HepG2 (cell line): ENCODE data around the gene CDH13. TPM values are rescaled to one million over a fixed set of nuclear protein-coding genes. Genes with fewer than 3 reads are reported as not detected.

Experiments
- CERS6 ChIP-seq: sonication (generic); formaldehyde crosslinking; IDR thresholded peaks from 2 replicates; pipeline ENCODE4 v1.5.0; 2020; ENCODE audit warnings: missing genetic modification reagents
- EP300 ChIP-seq, 3 experiments: sonication (generic) in 1 of 3; formaldehyde crosslinking in 1 of 3; IDR thresholded peaks; 2 replicates each; pipeline versions ENCODE4 v1.5.1 to v1.6.1; 2011 to 2020; ENCODE audit warnings: low read depth in 2 of 3, low read length in 2 of 3, borderline replicate concordance in 1 of 3, improper control_type of control experiment in 1 of 3, mild to moderate bottlenecking in 1 of 3, missing genetic modification reagents in 1 of 3, moderate library complexity in 1 of 3
- GABPB1 ChIP-seq: IDR thresholded peaks from 2 replicates; pipeline ENCODE4 v1.6.1; 2016; ENCODE audit warnings: mild to moderate bottlenecking, missing genetic modification reagents, moderate library complexity, missing compliant biosample characterization
- MIXL1 ChIP-seq: IDR thresholded peaks from 2 replicates; pipeline ENCODE4 v1.6.1; 2016
- MLLT10 ChIP-seq: sonication (generic); formaldehyde crosslinking; IDR thresholded peaks from 2 replicates; pipeline ENCODE4 v1.4.0; 2020; ENCODE audit warnings: missing genetic modification reagents
- PRDM4 ChIP-seq: sonication (generic); formaldehyde crosslinking; IDR thresholded peaks from 2 replicates; pipeline ENCODE4 v1.9.0; 2021; ENCODE audit warnings: missing genetic modification reagents, borderline replicate concordance
- RAD21 ChIP-seq: fragments of 450-650 bp; formaldehyde crosslinking; IDR thresholded peaks from 2 replicates; pipeline ENCODE4 v1.5.0; 2020; ENCODE audit warnings: mild to moderate bottlenecking
- RXRB ChIP-seq: IDR thresholded peaks from 2 replicates; pipeline ENCODE4 v1.6.1; 2016; ENCODE audit warnings: borderline replicate concordance, missing genetic modification reagents, missing compliant biosample characterization
- SATB2 ChIP-seq: sonication (generic); formaldehyde crosslinking; IDR thresholded peaks from 2 replicates; pipeline ENCODE4 v1.5.0; 2020; ENCODE audit warnings: missing genetic modification reagents
- SCMH1 ChIP-seq: sonication (generic); formaldehyde crosslinking; IDR thresholded peaks from 2 replicates; pipeline ENCODE4 v1.9.0; 2021; ENCODE audit warnings: missing genetic modification reagents, mild to moderate bottlenecking, borderline replicate concordance
- SKI ChIP-seq: fragments of 450-650 bp; IDR thresholded peaks from one replicate; pipeline ENCODE4 v1.6.1; 2018; ENCODE audit warnings: mild to moderate bottlenecking; ENCODE audit not compliant: partially characterized antibody
- SP140L ChIP-seq: sonication (generic); formaldehyde crosslinking; IDR thresholded peaks from 2 replicates; pipeline ENCODE4 v1.4.0; 2020; ENCODE audit warnings: missing genetic modification reagents, borderline replicate concordance
- TSC22D2 ChIP-seq: sonication (generic); formaldehyde crosslinking; IDR thresholded peaks from 2 replicates; pipeline ENCODE4 v1.5.1; 2020; ENCODE audit warnings: missing genetic modification reagents, mild to moderate bottlenecking, borderline replicate concordance
- YEATS2 ChIP-seq: sonication (generic); formaldehyde crosslinking; IDR thresholded peaks from 2 replicates; pipeline ENCODE4 v1.4.0; 2020; ENCODE audit warnings: missing genetic modification reagents, borderline replicate concordance
- ZBTB46 ChIP-seq: sonication (generic); formaldehyde crosslinking; IDR thresholded peaks from 2 replicates; pipeline ENCODE4 v1.4.0; 2020; ENCODE audit warnings: mild to moderate bottlenecking, missing genetic modification reagents, borderline replicate concordance
- ZNF572 ChIP-seq: sonication (generic); formaldehyde crosslinking; IDR thresholded peaks from 2 replicates; pipeline ENCODE4 v1.5.1; 2020; ENCODE audit warnings: mild to moderate bottlenecking, missing genetic modification reagents
- ZNF615 ChIP-seq: sonication (generic); formaldehyde crosslinking; IDR thresholded peaks from 2 replicates; pipeline ENCODE4 v1.5.0; 2020; ENCODE audit warnings: mild to moderate bottlenecking, missing genetic modification reagents, borderline replicate concordance
- ZNF652 ChIP-seq: IDR thresholded peaks from 2 replicates; pipeline ENCODE4 v1.6.1; 2016; ENCODE audit warnings: low read depth, borderline replicate concordance
- ZNF687 ChIP-seq: sonication (generic); formaldehyde crosslinking; IDR thresholded peaks from 2 replicates; pipeline ENCODE4 v1.5.1; 2020; ENCODE audit warnings: mild to moderate bottlenecking, missing genetic modification reagents, moderate library complexity
- polyA plus RNA-seq, 8 experiments: library from polyadenylated mRNA; depleted of rRNA in 3 of 8; stranded (reverse) in 7 of 8; unstranded in 1 of 8; fragments of >200 nt; fragmentation: Illumina TruSeq in 4 of 8; extraction: Trizol in 4 of 8; gene quantifications; 2 replicates each; pipeline versions ENCODE4 v1.2.1 to v1.2.3, GENCODE V29; 2011 to 2016; ENCODE audit warnings: low read depth in 4 of 8, missing spikeins in 1 of 8, mixed read lengths in 1 of 8; ENCODE audit not compliant: insufficient read depth in 1 of 8
- total RNA-seq, 5 experiments: library from RNA; depleted of rRNA; stranded (reverse); fragments of >200 nt; fragmentation: Illumina TruSeq; extraction: Trizol; gene quantifications; 2 replicates each; pipeline ENCODE4 v1.2.3, GENCODE V29; 2016; ENCODE audit warnings: low read depth in 1 of 5

CDH13 gene
- total and polyA plus RNA-seq, 2 of the 13 experiments (the other 11 are each of a cell fraction or from before 2014, with no cell fraction given), result not detected

GRCh38 chr16:82639666-82640336 is 13.0 kb downstream of the CDH13 start (continued):
- no peak for TF ChIP-seq ZBTB46 (CRISPR knock-in tag)
- no peak for TF ChIP-seq ZNF687 (CRISPR knock-in tag)
- TF ChIP-seq CERS6 (CRISPR knock-in tag), result no peak
- TF ChIP-seq SKI, result no peak
- TF ChIP-seq SCMH1 (CRISPR knock-in tag), result no peak
- TF ChIP-seq EP300 (IDR thresholded peaks at IDR 0.05; ENCODE audit: low read depth in 2 of 2, low read length in 2 of 2), result no peak
- TF ChIP-seq EP300 (CRISPR knock-in tag; IDR thresholded peaks at IDR 0.05; ENCODE audit: borderline replicate concordance), result no peak
- no peak for TF ChIP-seq ZNF572
- no peak for TF ChIP-seq ZNF615 (CRISPR knock-in tag)
- TF ChIP-seq PRDM4 (CRISPR knock-in tag), result no peak
- peak; percentile 35; the same call in 1 of the 2 replicates for TF ChIP-seq GABPB1 (CRISPR knock-in tag)
- TF ChIP-seq YEATS2 (CRISPR knock-in tag), result no peak
- TF ChIP-seq SATB2 (CRISPR knock-in tag), result no peak
- TF ChIP-seq ZNF652 (CRISPR knock-in tag), result peak; percentile 74
- TF ChIP-seq MIXL1 (CRISPR knock-in tag), result no peak
- TF ChIP-seq MLLT10 (CRISPR knock-in tag), result no peak
- peak; percentile 41; the same call in 1 of the 2 replicates for TF ChIP-seq RAD21
- TF ChIP-seq RXRB (CRISPR knock-in tag), result peak; percentile 73
- 0 out of 2 replicates have a peak, but pooled peaks have one; percentile 65 for TF ChIP-seq SP140L (CRISPR knock-in tag)
- TF ChIP-seq TSC22D2, result no peak
